ENCODE measurements around the gene ARL6IP5. TPM values are rescaled to one million over a fixed set of nuclear protein-coding genes. Genes with fewer than 3 reads are reported as not detected.

ARL6IP5 gene
- total RNA-seq, 2 donors from 2014 or later: 34.6 to 73.9 TPM

GRCh38 chr3:69080233-69080920 is 4.4 kb upstream of the ARL6IP5 start, which contains the start of gene UBA3:
UBA3 (minus strand) TSS chr3:69080365; CDS start chr3:69080353, 12 bp downstream.
- H3K27ac ChIP-seq: peak within 1 kb of the TSS; percentile 35 to 79 (median 68)
- peak within 1 kb of the TSS; percentile 77 to 94 for H3K4me3 ChIP-seq
- intact Hi-C loops (cut with DNase I): no loop called here
- peaks cover 45% of the 10 kb centered on the region for H3K4me1 ChIP-seq
- H3K36me3 ChIP-seq (replicated peaks in 1 of 2; ENCODE audit: insufficient read depth in 1 of 2, low read depth in 2 of 2): no peaks in the 10 kb centered on the region
- ATAC-seq (peak; percentile 85), DNase-seq (peak; percentile 90 to 93 (median 92))
- TF ChIP-seq, protein P1, sequence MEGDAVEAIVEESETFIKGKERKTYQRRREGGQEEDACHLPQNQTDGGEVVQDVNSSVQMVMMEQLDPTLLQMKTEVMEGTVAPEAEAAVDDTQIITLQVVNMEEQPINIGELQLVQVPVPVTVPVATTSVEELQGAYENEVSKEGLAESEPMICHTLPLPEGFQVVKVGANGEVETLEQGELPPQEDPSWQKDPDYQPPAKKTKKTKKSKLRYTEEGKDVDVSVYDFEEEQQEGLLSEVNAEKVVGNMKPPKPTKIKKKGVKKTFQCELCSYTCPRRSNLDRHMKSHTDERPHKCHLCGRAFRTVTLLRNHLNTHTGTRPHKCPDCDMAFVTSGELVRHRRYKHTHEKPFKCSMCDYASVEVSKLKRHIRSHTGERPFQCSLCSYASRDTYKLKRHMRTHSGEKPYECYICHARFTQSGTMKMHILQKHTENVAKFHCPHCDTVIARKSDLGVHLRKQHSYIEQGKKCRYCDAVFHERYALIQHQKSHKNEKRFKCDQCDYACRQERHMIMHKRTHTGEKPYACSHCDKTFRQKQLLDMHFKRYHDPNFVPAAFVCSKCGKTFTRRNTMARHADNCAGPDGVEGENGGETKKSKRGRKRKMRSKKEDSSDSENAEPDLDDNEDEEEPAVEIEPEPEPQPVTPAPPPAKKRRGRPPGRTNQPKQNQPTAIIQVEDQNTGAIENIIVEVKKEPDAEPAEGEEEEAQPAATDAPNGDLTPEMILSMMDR (IDR thresholded peaks at IDR 0.05): no peak
- TF ChIP-seq POLR2A (IDR thresholded peaks at IDR 0.05): peak; percentile 18 to 64 (median 58)
- no peaks in the 10 kb centered on the region for H3K27me3 ChIP-seq
- no peaks in the 10 kb centered on the region for H3K9me3 ChIP-seq
- 1 to 2% methylated on average over 18 to 37 of the region's 37 CpGs for WGBS, 2 donors

GRCh38 chr3:69081583-69082262 is 3.0 kb upstream of the ARL6IP5 start:
- Histone ChIP-seq H3K4me1 (peaks cover 57% of the 10 kb centered on the region), H3K27ac (peak overlapping the region in 1 of 4 donors; percentile 96), H3K27me3 (no peaks in the 10 kb centered on the region), H3K36me3 (replicated peaks in 1 of 2; ENCODE audit: insufficient read depth in 1 of 2, low read depth in 2 of 2) (no peaks in the 10 kb centered on the region), H3K9me3 (no peaks in the 10 kb centered on the region), H3K4me3 (no peak overlapping the region)
- intact Hi-C loops (cut with DNase I): no loop called here
- no peak for ATAC-seq
- TF ChIP-seq, protein P1 (IDR thresholded peaks at IDR 0.05): no peak
- TF ChIP-seq POLR2A (IDR thresholded peaks at IDR 0.05): no peak
- WGBS, 2 donors: 63 to 73% methylated on average over 5 of the region's 5 CpGs
- DNase-seq: no peak

GRCh38 chr3:69082361-69082760 is 2.4 kb upstream of the ARL6IP5 start:
- Histone ChIP-seq H3K4me1 (peaks cover 63% of the 10 kb centered on the region), H3K4me3 (no peak overlapping the region), H3K36me3 (replicated peaks in 1 of 2; ENCODE audit: insufficient read depth in 1 of 2, low read depth in 2 of 2) (no peaks in the 10 kb centered on the region), H3K9me3 (no peaks in the 10 kb centered on the region), H3K27me3 (no peaks in the 10 kb centered on the region), H3K27ac (peak overlapping the region in 1 of 4 donors; percentile 96)
- intact Hi-C loops (cut with DNase I): no loop called here
- TF ChIP-seq, protein P1 (IDR thresholded peaks at IDR 0.05): no peak
- TF ChIP-seq POLR2A (IDR thresholded peaks at IDR 0.05): no peak
- DNase-seq (no peak), ATAC-seq (no peak)
- 58 to 81% methylated on average over 2 of the region's 2 CpGs for WGBS, 2 donors

DNA sequence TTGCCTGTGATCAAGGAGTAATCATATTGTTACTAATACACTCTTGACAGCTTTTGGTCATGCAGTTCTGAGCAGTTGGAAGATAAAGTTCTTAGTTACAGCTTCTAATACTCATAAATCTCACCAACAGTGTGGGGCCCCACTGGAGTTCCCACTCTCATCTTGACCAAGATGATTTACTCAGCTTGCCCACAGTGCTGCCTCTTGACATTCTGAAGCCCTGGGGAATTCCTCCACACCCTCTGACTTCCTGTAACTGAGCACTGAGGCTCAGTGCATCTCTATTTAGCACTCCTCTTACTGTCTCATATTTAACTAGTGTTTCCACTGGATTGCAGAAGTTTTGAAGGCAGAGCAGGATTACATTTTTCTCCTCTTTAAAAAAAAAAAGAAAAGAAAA is 1.9 kb upstream of the ARL6IP5 start:
- no peak for ATAC-seq
- TF ChIP-seq POLR2A (IDR thresholded peaks at IDR 0.05): no peak
- TF ChIP-seq, protein P1 (IDR thresholded peaks at IDR 0.05): no peak
- peak in 1 of 4 donors; percentile 50 for DNase-seq
- H3K4me3 ChIP-seq: no peak overlapping the region
- H3K27me3 ChIP-seq: no peaks in the 10 kb centered on the region
- peaks cover 68% of the 10 kb centered on the region for H3K4me1 ChIP-seq
- no peaks in the 10 kb centered on the region for H3K9me3 ChIP-seq
- H3K27ac ChIP-seq: peak overlapping the region in 1 of 4 donors; percentile 96
- no peaks in the 10 kb centered on the region for H3K36me3 ChIP-seq (replicated peaks in 1 of 2; ENCODE audit: insufficient read depth in 1 of 2, low read depth in 2 of 2)
- intact Hi-C loops (cut with DNase I): no loop called here
